LNCAP (cell line): ENCODE measurements around the gene KRT31.

Experiments used
- TF ChIP-seq, protein P1 (sequence below): fragments of 450-650 bp; IDR thresholded peaks from 2 replicates; pipeline ENCODE4 v1.5.1; 2017; ENCODE audit warnings: mild to moderate bottlenecking

The KRT31 gene

DNA sequence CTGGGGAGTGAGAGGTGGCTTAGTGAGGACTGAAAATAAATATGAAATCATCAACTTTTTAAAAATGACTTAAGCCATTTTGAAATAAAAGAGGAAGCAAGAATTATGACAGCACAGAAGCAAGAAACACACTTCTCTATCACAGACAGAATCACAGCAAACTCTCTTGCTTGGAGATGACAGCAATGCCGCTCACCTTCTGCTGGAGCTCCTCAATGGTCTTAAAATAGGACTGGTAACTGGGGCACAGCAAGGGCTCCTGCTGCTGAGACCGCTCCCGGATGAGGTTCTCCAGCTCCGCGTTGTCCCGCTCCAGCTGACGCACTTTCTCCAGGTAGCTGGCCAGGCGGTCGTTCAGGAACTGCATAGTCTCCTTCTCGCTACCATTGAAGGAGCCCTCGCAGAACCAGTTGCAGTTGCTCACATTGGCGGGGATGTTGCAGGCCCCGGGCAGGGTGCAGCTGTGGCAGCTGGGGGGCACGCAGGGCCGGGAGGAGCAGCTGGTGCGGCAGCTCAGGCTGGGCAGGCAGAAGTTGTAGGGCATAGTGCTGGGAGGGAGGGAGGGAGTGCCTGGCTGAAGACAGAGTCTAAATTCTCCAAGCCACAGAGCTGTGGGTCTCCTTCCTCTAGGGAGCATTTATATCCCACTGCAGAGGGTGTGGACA lies at the start of gene KRT31:
KRT31 (minus strand) TSS at position 613 of the 665 bp plus-strand sequence; CDS start at position 544, 69 bp downstream.
- TF ChIP-seq, protein P1, sequence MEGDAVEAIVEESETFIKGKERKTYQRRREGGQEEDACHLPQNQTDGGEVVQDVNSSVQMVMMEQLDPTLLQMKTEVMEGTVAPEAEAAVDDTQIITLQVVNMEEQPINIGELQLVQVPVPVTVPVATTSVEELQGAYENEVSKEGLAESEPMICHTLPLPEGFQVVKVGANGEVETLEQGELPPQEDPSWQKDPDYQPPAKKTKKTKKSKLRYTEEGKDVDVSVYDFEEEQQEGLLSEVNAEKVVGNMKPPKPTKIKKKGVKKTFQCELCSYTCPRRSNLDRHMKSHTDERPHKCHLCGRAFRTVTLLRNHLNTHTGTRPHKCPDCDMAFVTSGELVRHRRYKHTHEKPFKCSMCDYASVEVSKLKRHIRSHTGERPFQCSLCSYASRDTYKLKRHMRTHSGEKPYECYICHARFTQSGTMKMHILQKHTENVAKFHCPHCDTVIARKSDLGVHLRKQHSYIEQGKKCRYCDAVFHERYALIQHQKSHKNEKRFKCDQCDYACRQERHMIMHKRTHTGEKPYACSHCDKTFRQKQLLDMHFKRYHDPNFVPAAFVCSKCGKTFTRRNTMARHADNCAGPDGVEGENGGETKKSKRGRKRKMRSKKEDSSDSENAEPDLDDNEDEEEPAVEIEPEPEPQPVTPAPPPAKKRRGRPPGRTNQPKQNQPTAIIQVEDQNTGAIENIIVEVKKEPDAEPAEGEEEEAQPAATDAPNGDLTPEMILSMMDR: no peak

DNA sequence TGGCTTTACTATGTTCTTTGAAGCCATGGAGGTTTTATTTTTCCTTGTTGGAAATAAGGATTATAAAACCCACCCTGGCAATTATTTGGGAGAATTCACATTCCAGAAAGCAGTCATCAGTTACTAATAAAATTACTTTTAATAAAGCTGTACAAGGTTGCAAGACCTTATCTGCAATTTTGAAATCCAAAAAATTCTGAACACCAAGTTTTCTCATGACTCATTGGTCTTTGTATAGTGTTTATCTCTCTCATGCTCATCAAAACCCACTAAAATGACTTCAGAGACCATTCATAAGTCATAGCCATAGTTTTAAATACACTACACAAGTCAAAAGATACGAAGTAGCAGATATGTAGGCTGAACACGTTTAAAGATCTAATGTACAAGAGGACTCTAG lies 49.4 kb upstream of the KRT31 start:
- TF ChIP-seq, protein P1: no peak

DNA sequence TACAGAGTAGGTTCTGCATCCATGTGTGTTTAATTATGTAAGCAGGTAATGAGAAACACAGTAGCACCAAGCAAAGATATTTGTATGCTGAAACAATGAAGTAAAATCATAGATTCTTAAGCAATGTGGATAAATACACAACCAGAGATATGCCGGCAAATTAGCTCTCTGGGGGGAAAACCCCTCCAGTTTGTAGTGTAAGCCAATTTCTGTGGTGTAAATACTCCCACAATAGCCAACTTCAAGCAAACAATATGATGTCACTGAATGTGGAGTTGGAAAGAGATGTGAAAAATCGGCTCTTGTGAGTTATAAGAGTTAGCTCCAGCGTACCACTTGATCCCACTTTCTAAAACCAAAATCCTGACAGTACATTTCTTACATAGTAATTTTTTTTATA lies 47.2 kb upstream of the KRT31 start:
- TF ChIP-seq, protein P1: no peak

DNA sequence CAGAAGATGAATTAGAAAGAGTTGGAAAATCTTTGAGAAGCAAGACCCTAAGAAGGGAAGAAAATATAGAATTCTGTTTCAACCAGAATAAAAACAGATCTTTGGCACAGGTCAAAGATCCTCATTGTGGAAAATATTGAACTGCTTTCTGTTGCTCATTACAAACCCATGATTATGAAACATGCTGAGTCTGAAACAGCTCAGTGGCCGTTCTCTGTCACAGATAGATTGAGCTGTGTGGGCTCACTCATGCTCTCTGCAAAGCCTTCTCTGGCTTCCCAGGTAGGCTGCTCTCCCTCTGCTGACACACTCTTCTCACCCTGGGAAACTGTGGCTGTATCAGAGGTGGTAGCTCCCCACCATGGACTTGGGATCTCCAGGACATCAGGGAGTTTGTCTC lies 46.8 kb upstream of the KRT31 start:
- TF ChIP-seq, protein P1: no peak

DNA sequence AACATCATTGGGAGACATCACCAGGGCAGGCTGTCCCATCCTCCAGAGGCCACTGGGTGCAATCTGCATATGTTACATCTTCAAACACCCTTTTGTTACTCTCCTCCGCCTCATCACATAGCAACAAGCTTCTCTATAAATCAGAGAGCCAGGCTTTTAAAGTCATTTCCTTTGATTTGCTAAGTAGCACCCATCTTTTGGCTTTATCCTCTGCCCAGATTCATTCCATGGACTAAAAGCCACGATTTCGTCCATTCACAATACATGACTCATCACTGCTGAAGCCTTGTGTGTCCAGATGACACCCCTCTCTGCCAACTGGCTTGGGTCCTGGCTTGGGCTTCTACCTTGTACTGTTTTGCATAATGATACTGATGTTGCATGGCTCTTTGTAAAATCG lies 45.3 kb upstream of the KRT31 start:
- TF ChIP-seq, protein P1: no peak

DNA sequence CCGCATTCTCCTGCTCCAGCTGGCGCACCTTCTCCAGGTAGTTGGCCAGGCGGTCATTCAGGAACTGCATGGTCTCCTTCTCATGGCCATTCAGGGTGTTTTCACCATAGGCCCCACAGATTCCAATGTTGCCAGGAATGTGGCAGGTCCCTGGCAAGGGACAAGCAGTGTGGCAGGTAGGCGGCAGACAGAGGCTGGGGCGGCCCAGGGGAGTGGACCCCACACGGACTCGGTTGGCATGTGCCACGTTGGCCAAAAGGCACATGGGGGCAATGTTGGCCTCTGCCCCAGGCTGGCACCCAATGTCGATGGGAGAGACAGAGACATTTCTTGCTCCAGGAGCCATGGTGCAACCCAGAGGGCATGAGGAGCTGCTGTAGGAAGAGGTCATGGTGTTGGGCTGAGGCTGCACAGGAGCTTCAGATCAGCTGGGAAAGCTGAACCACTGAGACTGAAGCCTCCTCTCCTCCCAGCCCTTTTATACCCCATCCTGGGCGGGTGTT lies 43.2 kb upstream of the KRT31 start, which contains the start of gene KRT38:
KRT38 (minus strand) TSS at position 453 of the 503 bp plus-strand sequence; CDS start at position 391, 62 bp downstream.
- TF ChIP-seq, protein P1: no peak

DNA sequence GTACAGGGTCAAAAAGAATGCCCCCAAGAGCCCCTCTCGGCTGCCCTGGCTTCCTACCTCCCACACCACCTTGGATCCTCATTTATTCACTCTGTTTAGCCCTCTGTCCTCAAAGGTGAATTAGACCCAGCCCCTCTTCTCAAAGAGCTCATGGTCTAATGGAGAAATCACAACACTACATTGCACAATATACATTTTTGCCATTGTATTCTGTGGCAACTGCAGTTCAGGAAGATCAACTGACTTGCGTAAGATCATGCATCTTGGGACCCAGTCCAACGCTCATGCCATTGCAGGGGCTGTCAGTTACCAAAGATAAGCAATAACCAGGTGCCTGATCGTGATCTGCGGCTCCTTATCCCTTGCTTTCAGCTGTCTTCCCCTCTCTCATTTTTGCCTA lies 42.0 kb upstream of the KRT31 start:
- TF ChIP-seq, protein P1: no peak
